RCC 7860 (cell line): Measurements from ENCODE around the gene CAPN13.
A peak's percentile ranks its signal among the peaks of the same experiment; 100 is the strongest.

Experiments used
- DNase-seq: peaks from one replicate; pipeline ENCODE4 v3.0.0-alpha.2; 2015; ENCODE audit warnings: low spot score
- FAIRE-seq: peaks from 2 replicates; lab custom pipeline; 2012; peaks lifted over from hg19 to GRCh38; lab: Jason Lieb, UNC

The CAPN13 gene

GRCh38 chr2:30732376-30732775, 74.9 kb downstream of the CAPN13 start:
- no peak for DNase-seq
- FAIRE-seq = no peak

- no peak for DNase-seq
- FAIRE-seq = no peak
Measured at GRCh38 chr2:30731706-30732105, 75.5 kb downstream of the CAPN13 start.

GRCh38 chr2:30730736-30731647, 76.3 kb downstream of the CAPN13 start:
- DNase-seq (no peak), FAIRE-seq (no peak)

GRCh38 chr2:30729031-30729430, 78.2 kb downstream of the CAPN13 start:
- no peak for FAIRE-seq
- no peak for DNase-seq

- DNase-seq (no peak), FAIRE-seq (no peak)
Measured at GRCh38 chr2:30722936-30723725, 84.1 kb downstream of the CAPN13 start.

DNA sequence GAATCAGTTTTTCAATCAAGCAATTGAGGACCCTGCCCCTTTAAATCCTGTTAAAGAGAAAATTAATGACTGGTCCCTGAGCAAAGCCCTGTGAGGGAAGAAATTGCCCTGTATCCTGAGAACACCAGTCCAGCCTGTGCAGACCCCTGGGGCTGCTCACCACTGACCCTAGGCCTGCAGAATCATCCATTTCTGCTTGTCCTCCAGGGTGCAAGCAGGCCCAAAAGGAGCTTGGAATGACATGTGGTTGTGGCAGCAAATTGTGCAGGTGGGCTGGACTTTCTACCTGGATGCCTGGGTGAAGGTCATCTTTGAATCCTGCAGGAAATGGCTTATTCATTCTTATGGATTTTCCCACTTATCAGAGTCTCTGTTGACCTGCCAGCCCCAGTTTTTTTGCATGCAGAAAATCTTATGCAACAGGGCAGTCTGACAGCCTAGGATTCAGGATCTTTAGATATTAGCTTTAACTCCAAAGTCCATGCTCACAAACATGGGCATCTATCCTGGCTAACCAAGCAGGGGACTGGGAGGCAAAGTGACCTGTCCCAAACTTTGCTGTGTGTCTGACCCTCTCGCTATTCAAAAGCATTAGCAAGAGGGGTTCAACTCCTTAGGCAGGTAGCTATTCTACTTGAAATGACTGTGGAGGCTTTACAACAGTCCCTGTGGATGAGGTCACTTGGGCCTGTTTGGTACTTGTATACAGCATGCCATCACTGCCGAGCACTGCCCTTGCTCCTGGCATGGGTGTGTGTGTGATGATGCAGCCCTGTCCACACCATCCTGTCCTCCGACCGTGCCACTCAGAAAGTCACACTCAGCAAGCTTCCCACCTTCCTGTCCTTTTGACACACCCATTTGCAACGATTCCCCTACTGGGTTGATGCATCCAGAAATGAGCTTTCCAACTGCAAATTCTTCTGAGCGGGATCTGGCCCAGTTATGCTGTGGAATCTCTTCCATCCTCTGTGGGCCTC, 85.3 kb downstream of the CAPN13 start:
- no peak for DNase-seq

GRCh38 chr2:30721241-30721640, 86.0 kb downstream of the CAPN13 start:
- FAIRE-seq (no peak), DNase-seq (no peak)

More for the DNA sequence above, 85.3 kb downstream of the CAPN13 start:
- FAIRE-seq = no peak

DNA sequence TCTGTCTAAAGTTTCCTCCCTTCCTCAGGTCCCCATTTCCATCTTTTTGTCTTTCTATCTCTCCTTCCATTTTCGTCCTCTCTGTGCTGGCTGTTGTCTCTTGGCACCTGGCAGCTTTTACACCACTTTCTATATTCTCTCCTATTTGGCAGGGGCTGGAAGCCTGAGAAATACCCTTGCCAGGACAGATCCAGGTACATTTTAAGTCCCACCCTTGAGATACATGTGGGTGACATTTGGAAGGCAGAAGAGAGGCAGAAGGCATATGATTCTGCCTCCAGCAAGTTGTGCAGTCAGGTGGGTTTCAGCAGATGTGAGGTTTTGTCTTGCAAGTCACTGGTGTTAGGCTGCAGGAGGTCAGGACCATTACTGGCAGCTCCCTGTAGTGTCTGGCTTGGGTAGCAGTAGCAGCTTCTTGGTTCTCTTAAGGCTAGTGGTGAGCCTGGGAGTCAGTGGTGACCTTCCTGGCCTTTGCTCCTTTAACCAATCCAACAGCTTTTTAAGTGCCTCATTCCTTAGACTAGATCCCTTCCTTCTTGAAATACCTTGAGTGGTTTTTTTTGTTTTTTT, 90.1 kb downstream of the CAPN13 start:
- FAIRE-seq (no peak), DNase-seq (no peak)

DNA sequence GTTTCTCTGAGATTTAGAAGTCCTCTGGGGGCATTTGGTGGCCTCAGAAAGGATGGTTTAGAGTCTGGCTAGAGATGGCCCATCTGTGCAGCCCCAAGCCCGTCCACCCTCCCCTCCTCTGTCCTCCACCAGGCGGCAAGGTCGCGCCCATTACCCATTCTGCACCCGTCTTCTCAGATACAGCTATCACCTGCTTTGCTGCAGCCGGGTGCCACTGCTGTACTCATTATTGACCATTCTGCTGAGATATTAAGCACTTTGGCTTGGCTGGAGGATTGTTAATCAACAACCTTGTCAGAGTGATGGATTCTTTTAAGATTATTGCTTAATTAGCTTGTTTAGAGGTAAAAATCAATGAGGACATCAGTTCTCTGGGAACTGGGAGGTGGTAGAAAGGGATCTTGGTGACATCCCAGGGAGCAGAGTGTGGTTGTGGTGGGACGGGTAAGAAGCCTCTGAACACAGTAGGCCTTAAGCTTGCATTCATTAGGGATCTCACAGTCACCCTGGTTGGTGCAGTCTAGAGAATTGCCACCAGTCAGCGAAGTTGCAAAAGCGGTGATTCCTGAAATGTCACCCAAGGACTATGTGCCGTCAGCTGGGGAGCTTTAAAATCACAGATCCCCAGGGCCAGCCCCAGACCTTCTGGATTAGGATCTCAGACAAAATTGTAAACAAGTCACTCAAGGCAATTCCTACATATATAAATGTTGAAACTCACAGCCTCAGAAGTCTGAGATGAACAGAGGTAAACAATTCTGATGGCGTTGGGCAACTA, 90.9 kb downstream of the CAPN13 start:
- DNase-seq (no peak), FAIRE-seq (no peak)

DNA sequence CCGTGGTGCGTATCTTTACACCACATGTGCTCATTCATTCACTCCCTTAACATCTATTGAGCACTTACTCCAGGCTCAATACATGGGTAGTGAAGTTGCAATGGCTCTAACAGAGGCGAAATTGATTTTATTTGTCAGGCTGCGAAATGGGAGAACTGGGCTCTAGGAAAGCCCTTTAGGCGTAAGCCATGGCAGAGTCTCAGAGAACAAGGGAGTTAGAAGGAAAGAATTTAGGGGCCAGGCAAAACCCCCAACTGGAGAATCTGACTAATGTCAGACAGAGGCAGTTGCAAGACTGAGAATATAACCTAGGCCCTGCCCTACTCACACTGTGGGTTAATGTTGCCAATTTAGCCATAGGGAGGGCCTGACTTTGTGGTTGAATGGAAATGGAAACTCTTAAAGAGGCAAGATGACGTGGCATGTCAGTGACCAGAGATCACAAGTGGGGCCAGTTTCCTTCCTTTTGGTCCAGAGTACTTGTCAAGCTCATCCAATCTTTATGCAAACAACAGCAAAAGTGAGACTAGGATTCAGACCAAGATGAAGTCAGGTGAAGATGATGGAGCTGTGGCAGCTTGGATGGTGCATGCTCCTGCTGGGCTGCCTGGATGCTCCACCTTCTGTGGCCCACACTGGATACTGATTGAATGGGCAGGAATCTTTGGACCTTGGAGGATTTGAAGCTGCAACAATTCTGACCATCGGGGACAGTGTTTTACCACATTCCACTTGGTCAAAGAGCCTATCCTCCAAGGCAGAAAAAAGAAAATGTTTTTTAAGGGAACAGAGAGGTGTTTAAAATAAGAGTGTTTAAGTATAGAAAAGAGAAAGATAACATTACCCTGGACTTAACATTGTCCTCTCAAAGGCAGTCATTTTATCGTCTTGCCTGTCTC, 92.2 kb downstream of the CAPN13 start:
- FAIRE-seq = no peak

DNA sequence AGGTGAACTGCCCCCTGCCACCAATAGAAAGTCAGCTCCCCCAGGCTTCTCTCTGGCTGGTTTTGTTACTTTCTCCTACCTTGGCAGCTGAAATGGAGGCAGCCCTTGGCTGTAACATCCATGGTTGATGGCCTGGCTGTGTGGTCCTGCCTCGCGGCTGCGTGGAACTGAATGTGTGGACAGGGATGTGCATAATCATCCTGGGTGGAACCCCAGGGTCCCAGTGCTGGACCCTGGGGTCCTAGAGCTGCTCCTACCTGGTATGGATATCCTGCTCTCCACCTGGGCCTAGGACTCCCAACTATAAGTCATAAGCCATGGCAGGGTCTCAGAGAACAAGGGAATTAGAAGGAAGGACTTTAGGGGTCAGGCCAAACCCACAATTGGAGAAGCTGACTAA, 93.5 kb downstream of the CAPN13 start:
- no peak for FAIRE-seq

More for the DNA sequence above, 92.2 kb downstream of the CAPN13 start:
- no peak for DNase-seq

DNA sequence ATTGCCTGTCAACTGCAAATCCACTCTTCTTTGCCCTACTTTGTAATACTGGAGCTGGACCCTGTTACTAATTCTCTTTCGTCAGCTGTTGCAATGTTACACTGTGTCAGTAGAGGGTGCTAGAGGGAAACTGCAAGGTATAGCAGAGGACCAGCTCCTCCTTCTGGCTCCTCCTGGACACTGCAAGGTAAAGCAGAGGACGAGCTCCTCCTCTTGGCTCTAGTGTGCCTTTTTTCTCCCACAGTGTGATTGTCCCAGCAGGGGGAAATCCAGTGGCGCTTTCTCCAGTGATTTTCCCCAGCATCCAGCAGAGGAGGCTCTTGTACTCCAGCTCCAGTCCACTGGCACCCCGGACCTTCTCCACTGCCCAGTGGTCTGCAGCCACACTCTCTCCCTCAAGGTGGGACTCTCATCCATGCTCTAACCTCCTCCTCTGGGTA, 95.6 kb downstream of the CAPN13 start:
- peak; percentile 74 for FAIRE-seq
- DNase-seq = peak; percentile 81

More for the DNA sequence above, 93.5 kb downstream of the CAPN13 start:
- DNase-seq = no peak

DNA sequence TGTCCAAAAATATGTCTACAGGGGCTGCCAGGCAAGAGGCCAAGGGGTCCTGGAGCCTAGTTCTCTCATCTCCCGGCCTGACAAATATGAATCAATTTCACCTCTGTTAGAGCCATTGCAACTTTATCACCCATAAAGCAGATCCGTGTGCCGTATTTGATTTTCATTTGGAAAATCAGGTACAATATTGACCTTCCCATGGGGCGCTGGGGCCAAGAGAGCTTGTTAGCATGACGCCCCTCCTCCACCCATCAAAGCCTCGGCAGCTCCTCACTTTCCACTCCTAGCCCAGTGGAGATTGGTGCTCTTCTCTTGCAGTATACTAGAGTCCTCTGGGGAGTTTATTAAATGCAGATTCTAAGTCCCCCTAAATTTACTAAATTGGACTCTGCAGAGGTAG, 96.8 kb downstream of the CAPN13 start:
- FAIRE-seq (no peak), DNase-seq (no peak)

DNA sequence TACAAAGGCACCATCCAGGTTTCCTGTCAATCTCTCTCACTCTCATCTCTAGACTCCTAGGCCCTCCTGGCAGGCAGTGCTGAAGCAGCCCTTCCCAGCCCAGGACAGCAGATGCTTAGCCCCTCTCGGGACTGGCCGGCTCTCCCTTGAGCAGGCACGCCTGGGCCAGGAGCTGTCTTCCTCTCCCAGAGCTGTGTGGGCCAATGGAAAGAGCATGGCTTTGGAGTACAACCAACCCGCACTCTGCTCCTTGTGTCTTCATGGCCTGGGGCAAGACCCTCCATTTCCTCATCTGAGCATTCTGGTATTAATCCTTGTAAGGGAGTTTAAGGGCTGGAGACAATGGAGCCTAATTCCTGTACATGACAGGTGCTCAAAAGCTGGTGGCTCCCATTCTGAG, 97.2 kb downstream of the CAPN13 start:
- DNase-seq = no peak
- FAIRE-seq = no peak

- no peak for FAIRE-seq
- DNase-seq = no peak
Measured at GRCh38 chr2:30709516-30709915, 97.7 kb downstream of the CAPN13 start.

DNA sequence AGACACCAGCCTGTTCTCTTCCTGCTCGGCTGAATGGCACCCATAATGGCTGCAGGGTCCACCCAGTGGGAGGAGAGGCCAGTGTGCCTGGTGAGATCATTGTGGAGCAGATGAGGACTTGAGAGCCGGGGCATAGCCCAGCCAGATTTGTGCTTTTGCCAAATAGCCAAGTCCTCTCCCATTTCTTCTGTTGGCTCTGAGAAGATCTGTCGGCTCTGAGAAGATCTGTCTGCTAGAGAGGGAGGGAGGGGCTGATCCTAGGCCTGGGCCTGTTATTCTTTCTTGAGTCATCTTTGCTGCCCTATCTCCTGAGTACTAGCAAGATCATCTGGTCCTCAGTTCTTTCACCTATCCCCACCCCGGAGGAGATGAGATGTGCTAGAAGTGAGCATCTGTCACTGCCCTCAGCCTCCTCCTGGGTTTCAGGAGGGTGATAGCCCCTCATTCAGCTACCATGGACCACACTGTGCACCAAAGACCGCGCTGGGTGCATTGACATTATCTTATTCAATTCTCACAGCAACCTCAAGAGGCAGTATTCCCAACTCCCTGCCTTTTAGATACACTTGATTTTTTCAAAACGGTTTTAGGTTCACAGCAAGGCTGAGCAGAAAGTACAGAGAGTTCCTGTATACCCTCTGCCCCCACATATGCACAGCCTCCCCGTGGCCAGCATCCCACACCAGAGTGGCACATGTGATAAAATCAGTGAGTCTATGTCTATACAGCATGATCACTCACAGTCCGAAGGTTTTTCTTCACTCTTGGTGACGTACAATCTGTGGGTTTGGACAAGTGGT, 98.6 kb downstream of the CAPN13 start:
- FAIRE-seq (no peak), DNase-seq (no peak)

GRCh38 chr2:30707304-30707903, 99.8 kb downstream of the CAPN13 start:
- no peak for FAIRE-seq
- no peak for DNase-seq
